Heart left ventricle (tissue), 16 donors: ENCODE data around the gene UGT1A1. TPM values are rescaled to one million over a fixed set of nuclear protein-coding genes. Genes with fewer than 3 reads are reported as not detected.
"Not testable (repeated sequence)": the region's sequence is repeated elsewhere in the genome, so short reads cannot be mapped to it uniquely, and the experiment has no call there.

ENCODE experiments used
- ATAC-seq, 4 donors: fragments of 200-7000 bp; cut with Tn5 transposase; one replicate each; pipeline ENCODE4 v1.9.1; 2020 to 2022; ENCODE audit warnings: moderate library complexity in 4 of 4, mild to moderate bottlenecking in 3 of 4, moderate number of reproducible peaks in 1 of 4
- DNase-seq, 5 donors: peaks; one replicate each; pipeline ENCODE4 v3.0.0-alpha.2; 2020
- H3K27ac ChIP-seq, 12 donors: fragments of 200-600 bp; sonication (generic) in 4 of 12; one replicate each; pipeline versions ENCODE4 v1.5.0 to v1.8.0; 2016 to 2022; ENCODE audit warnings: mild to moderate bottlenecking in 2 of 12
- H3K27me3 ChIP-seq, 9 donors: fragments of 200-600 bp; sonication (generic) in 2 of 9; one replicate each; pipeline versions ENCODE4 v1.5.1 to v1.8.0; 2016 to 2022; ENCODE audit warnings: mild to moderate bottlenecking in 3 of 9
- H3K36me3 ChIP-seq, 9 donors: fragments of 200-600 bp; sonication (generic) in 2 of 9; one replicate each; pipeline versions ENCODE4 v1.5.0 to v1.8.0; 2018 to 2022; ENCODE audit warnings: mild to moderate bottlenecking in 2 of 9
- H3K4me1 ChIP-seq, 12 donors: fragments of 200-600 bp; sonication (generic) in 4 of 12; one replicate each; pipeline versions ENCODE4 v1.5.0 to v1.8.0; 2016 to 2022; ENCODE audit warnings: mild to moderate bottlenecking in 3 of 12
- H3K4me3 ChIP-seq, 12 donors: fragments of 200-600 bp; sonication (generic) in 4 of 12; one replicate each; pipeline versions ENCODE4 v1.5.0 to v1.8.0; 2017 to 2022; ENCODE audit warnings: mild to moderate bottlenecking in 9 of 12, moderate library complexity in 4 of 12
- H3K9me3 ChIP-seq, 12 donors: fragments of 200-600 bp; sonication (generic) in 4 of 12; one replicate each; pipeline versions ENCODE4 v1.5.0 to v1.8.0; 2016 to 2022; ENCODE audit warnings: mild to moderate bottlenecking in 1 of 12
- POLR2A ChIP-seq, 2 donors: fragments of 450-650 bp; IDR thresholded peaks; one replicate each; pipeline ENCODE4 v1.6.1; 2017; ENCODE audit warnings: antibody characterized with exemption in 2 of 2, mild to moderate bottlenecking in 2 of 2, moderate library complexity in 2 of 2
- WGBS, 4 donors: extraction: QIAGEN DNeasy Blood & Tissue Kit in 2 of 4; methylation state at CpG; one replicate each; pipeline versions ENCODE4 v1.1.5 to v1.1.7; 2013 to 2018; 5-methylcytosine and 5-hydroxymethylcytosine counted together
- intact Hi-C, 10 donors: fragments of 100-400 bp; cut with DNase I; formaldehyde crosslinking; loops; one replicate each; pipeline versions ENCODE4 v1.11.1 to v1.14.2; 2022
- polyA plus RNA-seq, 2 donors: library from polyadenylated mRNA; stranded (reverse); fragments of 200-250 nt; gene quantifications; one replicate each; pipeline ENCODE4 v1.2.3, GENCODE V29; 2013
- total RNA-seq, 9 donors: library from RNA; depleted of rRNA in 2 of 9; stranded (reverse); fragments of >200 nt in 2 of 9; fragmentation: NEBNext Ultra II Directional in 3 of 9; extraction: Animal tissue kit (Norgen Biotek cat#: 25700) in 3 of 9; gene quantifications; one replicate each; pipeline versions ENCODE4 v1.1.0 to v1.2.4, GENCODE V29; 2016 to 2023
- TF ChIP-seq, protein P1 (sequence below), 12 donors: fragments of 200-600 bp; sonication (generic) in 4 of 12; IDR thresholded peaks; one replicate each; pipeline versions ENCODE4 v1.5.0 to v1.8.0; 2018 to 2022; ENCODE audit warnings: antibody characterized with exemption in 12 of 12, mild to moderate bottlenecking in 5 of 12
- donor health status: ischemic (EF 13 %, LVEDD 7.1; RV severe dilation, severe dysfunction).
- donor health status: healthy with polysubstance abuse.
- donor health status: DM: no; HTN: yes; CAD: no.
- donor health status: DM: no; HTN: no; CAD: no.
- donor health status: ischemic (EF 25% LVEDD 6.9; RV normal size, moderate dysfunction).
- donor health status: ischemic (EF 25% LVEDD 5.7; RV mildly dilated, moderate dysfunction).
- donor health status: healthy.
- donor health status: DM: yes; HTN: yes; CAD: no.
- donor health status: ischemic (EF 35%, LVEDD 5.7; RV mildly dilated, moderate dysfunction).
- donor health status: nonischemic (EF 11% LVEDD 7.7; RV severe dilation, severe dysfunction).
- donor health status: DM: yes; HTN: yes; CAD: no.
- donor health status: PGD.
- donor health status: ischemic (EF 29% LVEDD 5.4; RV normal size, mild dysfunction).
- donor health status: nonischemic (EF 23%, LVEDD 6.1; RV moderate dilation, normal function).

The UGT1A1 gene
- total and polyA plus RNA-seq, 11 donors, result 0.03 TPM; not detected in 10

DNA sequence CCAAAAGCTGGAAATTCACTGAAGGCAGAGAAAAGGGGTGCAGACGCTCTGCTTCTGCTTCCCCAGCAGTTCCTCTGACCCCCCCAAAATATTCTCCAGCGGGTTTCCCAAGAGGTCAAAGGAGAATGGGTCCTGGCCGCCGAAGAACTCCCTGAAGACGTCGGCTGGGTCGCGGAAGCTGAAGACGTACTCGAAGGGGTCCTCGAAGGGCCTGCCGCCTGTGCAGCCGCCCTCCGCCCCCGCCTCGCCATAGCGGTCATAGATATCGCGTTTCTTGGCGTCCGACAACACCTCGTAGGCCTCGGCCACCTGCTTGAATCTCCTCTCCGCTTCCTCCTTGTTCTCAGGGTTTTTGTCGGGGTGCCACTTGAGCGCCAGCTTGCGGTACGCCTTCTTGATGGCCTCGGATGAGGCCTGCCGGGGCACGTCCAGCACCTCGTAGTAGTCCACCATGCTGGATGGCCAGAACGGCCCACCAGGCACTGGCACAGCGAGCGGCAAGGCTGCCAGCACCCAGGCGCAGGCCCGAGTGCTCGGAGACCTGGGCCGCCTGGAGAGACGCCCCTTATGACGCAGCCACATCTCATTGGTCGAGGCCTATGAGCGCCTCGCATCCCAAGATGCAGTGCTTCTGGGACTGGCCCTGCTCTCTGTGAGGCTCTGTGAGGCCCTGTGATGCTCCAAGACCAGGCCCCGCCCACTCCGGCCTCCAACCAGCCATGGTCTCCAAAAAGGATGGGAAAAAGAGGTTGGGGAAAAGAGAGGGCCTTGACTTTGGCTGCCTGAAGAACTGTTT, 16.4 kb upstream of the UGT1A1 start:
- TF ChIP-seq, protein P1, sequence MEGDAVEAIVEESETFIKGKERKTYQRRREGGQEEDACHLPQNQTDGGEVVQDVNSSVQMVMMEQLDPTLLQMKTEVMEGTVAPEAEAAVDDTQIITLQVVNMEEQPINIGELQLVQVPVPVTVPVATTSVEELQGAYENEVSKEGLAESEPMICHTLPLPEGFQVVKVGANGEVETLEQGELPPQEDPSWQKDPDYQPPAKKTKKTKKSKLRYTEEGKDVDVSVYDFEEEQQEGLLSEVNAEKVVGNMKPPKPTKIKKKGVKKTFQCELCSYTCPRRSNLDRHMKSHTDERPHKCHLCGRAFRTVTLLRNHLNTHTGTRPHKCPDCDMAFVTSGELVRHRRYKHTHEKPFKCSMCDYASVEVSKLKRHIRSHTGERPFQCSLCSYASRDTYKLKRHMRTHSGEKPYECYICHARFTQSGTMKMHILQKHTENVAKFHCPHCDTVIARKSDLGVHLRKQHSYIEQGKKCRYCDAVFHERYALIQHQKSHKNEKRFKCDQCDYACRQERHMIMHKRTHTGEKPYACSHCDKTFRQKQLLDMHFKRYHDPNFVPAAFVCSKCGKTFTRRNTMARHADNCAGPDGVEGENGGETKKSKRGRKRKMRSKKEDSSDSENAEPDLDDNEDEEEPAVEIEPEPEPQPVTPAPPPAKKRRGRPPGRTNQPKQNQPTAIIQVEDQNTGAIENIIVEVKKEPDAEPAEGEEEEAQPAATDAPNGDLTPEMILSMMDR (IDR thresholded peaks at IDR 0.05), result no peak
- no peak for TF ChIP-seq POLR2A (IDR thresholded peaks at IDR 0.05)
- Histone ChIP-seq H3K36me3 (no peaks in the 10 kb centered on the region), H3K4me3 (no peak overlapping the region), H3K4me1 (no peaks in the 10 kb centered on the region), H3K27me3 (peaks cover 0 to 6% (median 0%) of the 10 kb centered on the region in 9 donors), H3K9me3 (no peaks in the 10 kb centered on the region), H3K27ac (no peak overlapping the region)
- intact Hi-C loops, result no loop called here
- ATAC-seq (no peak), DNase-seq (no peak)
- 89 to 91% (median 91%) methylated on average over 37 to 46 of the region's 46 CpGs for WGBS, 4 donors

DNA sequence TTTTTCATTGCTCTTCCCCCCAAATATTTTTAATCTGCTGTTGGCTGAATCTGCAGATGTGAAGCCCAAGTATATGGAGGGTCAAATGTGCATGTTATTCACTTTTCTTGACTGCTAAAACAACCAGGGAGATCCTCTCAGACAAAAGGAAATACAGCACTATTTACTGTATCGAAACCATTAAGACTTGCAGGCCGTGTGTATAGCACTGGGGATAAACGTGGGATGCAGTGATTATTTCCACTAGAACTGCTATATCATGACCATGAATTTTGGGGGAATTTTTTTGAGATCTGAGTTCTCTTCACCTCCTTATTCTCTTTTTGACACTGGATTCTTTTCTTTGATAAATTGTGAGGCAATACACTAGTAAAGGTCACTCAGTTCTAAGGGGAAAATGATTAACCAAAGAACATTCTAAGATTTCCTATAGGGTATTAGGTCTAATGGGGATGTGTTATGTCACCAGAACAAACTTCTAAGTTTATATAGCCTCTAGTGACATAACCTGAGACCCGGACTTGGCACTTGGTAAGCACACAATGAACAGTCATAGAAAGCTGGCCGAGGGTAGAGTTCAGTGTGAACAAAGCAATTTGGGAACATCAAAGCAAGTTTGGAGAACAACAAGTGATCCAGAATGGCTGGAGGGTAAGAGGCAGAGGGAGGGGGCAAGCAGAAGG, 14.9 kb upstream of the UGT1A1 start:
- no peaks in the 10 kb centered on the region for H3K36me3 ChIP-seq
- no peaks in the 10 kb centered on the region for H3K4me1 ChIP-seq
- no peak overlapping the region for H3K4me3 ChIP-seq
- DNase-seq (no peak), ATAC-seq (no peak)
- WGBS, 4 donors, result 75 to 77% (median 77%) methylated on average over 5 of the region's 5 CpGs
- H3K27ac ChIP-seq, result no peak overlapping the region
- no peaks in the 10 kb centered on the region for H3K9me3 ChIP-seq
- intact Hi-C loops, result no loop called here
- peaks cover 0 to 6% (median 0%) of the 10 kb centered on the region in 9 donors for H3K27me3 ChIP-seq
- TF ChIP-seq POLR2A (IDR thresholded peaks at IDR 0.05), result no peak
- TF ChIP-seq, protein P1 (IDR thresholded peaks at IDR 0.05), result no peak

DNA sequence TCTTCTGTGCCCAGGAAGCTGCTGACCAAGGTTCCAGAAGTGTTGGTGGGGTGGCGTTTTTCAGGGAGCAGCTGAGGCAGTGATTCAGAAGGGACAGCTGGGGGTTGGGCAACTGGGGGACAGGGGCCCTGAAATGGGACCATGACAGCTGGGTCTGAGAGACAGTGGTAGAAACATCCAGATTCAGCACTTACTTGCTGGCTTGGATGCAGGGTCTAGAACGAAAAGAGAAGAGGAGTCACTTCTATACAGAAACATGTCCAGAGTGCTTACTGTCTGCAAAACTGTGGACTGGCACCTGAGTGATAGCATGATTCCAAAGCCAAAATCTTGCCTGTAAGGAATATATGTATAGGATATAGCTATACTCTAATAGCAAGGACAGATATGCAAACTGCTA, 14.2 kb upstream of the UGT1A1 start:
- H3K4me1 ChIP-seq, DNase-seq, H3K9me3 ChIP-seq, H3K4me3 ChIP-seq, intact Hi-C loops, H3K27ac ChIP-seq, H3K27me3 ChIP-seq, H3K36me3 ChIP-seq, ATAC-seq: not testable (repeated sequence)
- 57 to 70% (median 59%) methylated on average over 2 of the region's 2 CpGs for WGBS, 4 donors

DNA sequence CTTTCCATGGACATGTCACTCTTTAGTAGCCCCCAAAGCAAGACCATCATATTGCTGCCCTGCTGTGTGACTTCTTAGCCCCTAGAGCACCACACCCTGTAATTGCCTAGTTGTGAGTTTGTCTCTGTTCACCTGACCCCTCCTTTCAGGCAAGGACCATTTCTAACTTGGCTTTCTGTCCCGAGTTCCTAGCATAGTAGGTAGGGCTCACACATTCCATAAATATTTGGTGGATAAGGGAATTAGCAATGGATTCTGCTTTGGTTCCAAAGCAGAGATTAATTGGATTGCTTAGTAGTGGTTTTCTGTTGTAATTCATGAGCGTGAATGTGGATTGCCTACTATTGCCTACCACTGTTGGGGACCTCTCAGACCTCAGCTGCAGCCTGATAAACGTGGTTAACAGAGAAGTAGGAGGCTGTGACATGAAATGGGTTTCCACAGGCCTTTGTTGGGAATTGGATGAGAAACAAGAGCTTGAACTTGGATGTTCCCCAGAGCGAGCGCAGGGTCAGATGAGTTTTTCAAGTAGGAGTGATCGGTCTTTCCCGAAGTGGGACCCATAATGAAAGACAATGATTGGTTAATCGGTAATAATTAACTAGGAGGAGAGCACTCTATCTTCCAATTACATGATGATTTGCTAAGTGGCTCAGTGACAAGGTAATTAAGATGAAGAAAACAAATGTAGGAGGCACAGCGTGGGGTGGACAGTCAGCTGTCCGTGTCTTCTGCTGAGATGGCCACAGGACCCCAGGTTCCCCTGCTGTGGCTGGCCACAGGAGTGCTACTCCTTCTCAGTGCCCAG, 13.4 kb upstream of the UGT1A1 start:
- WGBS, 4 donors, result 69 to 77% (median 73%) methylated on average over 9 to 10 of the region's 10 CpGs
- TF ChIP-seq, protein P1 (IDR thresholded peaks at IDR 0.05), result no peak
- TF ChIP-seq POLR2A (IDR thresholded peaks at IDR 0.05), result no peak
- H3K27me3 ChIP-seq, result peaks cover 0 to 6% (median 0%) of the 10 kb centered on the region in 9 donors
- H3K9me3 ChIP-seq, result peaks cover 0 to 3% (median 0%) of the 10 kb centered on the region in 12 donors
- no peak overlapping the region for H3K27ac ChIP-seq
- H3K4me3 ChIP-seq, result no peak overlapping the region
- no peaks in the 10 kb centered on the region for H3K4me1 ChIP-seq
- DNase-seq (no peak), ATAC-seq (no peak)
- intact Hi-C loops, result no loop called here
- H3K36me3 ChIP-seq, result no peaks in the 10 kb centered on the region
